ENCODE results near the gene ATF7IP2. TPM values are rescaled to one million over a fixed set of nuclear protein-coding genes. Genes with fewer than 3 reads are reported as not detected.

ATF7IP2 gene
- total and polyA plus RNA-seq, 2 of the 13 experiments (the other 11 are each of a cell fraction or from before 2014, with no cell fraction given) = 117 to 217 TPM

GRCh38 chr16:10362077-10362863, 23.6 kb upstream of the ATF7IP2 start (continued):
- TF ChIP-seq ZHX1 (CRISPR knock-in tag; IDR thresholded peaks at IDR 0.05; ENCODE audit: low read depth) (no peak), FIP1L1 (IDR thresholded peaks at IDR 0.05; ENCODE audit: borderline replicate concordance, insufficient read depth, low read depth, low read length) (no peak), SMARCE1 (IDR thresholded peaks at IDR 0.05; ENCODE audit: borderline replicate concordance) (no peak), POLR2AphosphoS2 (IDR thresholded peaks at IDR 0.05; ENCODE audit: low read depth, low read length) (no peak), CREM (IDR thresholded peaks at IDR 0.05) (peak; percentile 87), CREM (CRISPR knock-in tag; IDR thresholded peaks at IDR 0.05) (no peak), CEBPZ (IDR thresholded peaks at IDR 0.05; ENCODE audit: low read length) (no peak), ZNF564 (CRISPR knock-in tag; IDR thresholded peaks at IDR 0.05) (no peak), ZFX (CRISPR knock-in tag; IDR thresholded peaks at IDR 0.05; ENCODE audit: low read depth) (no peak), ZNF674 (CRISPR knock-in tag; IDR thresholded peaks at IDR 0.05; ENCODE audit: low read depth) (no peak), JUN (CRISPR knock-in tag; IDR thresholded peaks at IDR 0.05) (no peak), NR2F6 (IDR thresholded peaks at IDR 0.05) (peak; percentile 59; the same call in 1 of the 2 replicates), NR2F6 (CRISPR knock-in tag; IDR thresholded peaks at IDR 0.05) (peak; percentile 42; the same call in 1 of the 2 replicates), TBL1XR1 (IDR thresholded peaks at IDR 0.05; ENCODE audit: borderline replicate concordance, low read length, partially characterized antibody) (no peak), PBX2 (CRISPR knock-in tag; IDR thresholded peaks at IDR 0.05) (no peak), THAP9 (CRISPR knock-in tag; IDR thresholded peaks at IDR 0.05; ENCODE audit: borderline replicate concordance) (no peak), ZNF225 (CRISPR knock-in tag; IDR thresholded peaks at IDR 0.05) (peak; percentile 23; the same call in 1 of the 2 replicates), STAG1 (CRISPR knock-in tag; IDR thresholded peaks at IDR 0.05) (peak; percentile 32; the same call in 1 of the 2 replicates), HDAC2 (CRISPR knock-in tag; IDR thresholded peaks at IDR 0.05) (peak; percentile 83), BRD4 (CRISPR knock-in tag; IDR thresholded peaks at IDR 0.05) (no peak), ZNF10 (CRISPR knock-in tag; IDR thresholded peaks at IDR 0.05; ENCODE audit: borderline replicate concordance, low read depth) (no peak)
